ENCODE measurements around the gene MTG2. TPM values are rescaled to one million over a fixed set of nuclear protein-coding genes. Genes with fewer than 3 reads are reported as not detected.

MTG2 gene
- total and polyA plus RNA-seq, 2 of the 4 experiments (the other 2 are of a cell fraction): 11.5 to 25.2 TPM

GRCh38 chr20:62156592-62157386, 26.0 kb upstream of the MTG2 start:
- Histone ChIP-seq H4K91ac (ENCODE audit: insufficient read depth, low read depth, low read length) (no peak overlapping the region), H2BK5ac (ENCODE audit: low read depth, low read length, poor library complexity, severe bottlenecking) (no peak overlapping the region), H3K27me3 (ENCODE audit: control insufficient read depth, insufficient read depth, low read length) (no peaks in the 10 kb centered on the region), H2AFZ (replicated peaks; ENCODE audit: low read length, poor library complexity) (peak overlapping the region; percentile 62), H3K9me1 (ENCODE audit: insufficient read depth, low read length) (peaks cover 16% of the 10 kb centered on the region; the same call in 1 of the 2 replicates), H4K8ac (ENCODE audit: low read depth in 2 of 2, low read length in 2 of 2) (no peak overlapping the region), H3K18ac (ENCODE audit: low read depth, low read length) (no peak overlapping the region), H2AK5ac (ENCODE audit: low read depth, low read length) (no peak overlapping the region), H3K23ac (ENCODE audit: low read depth, low read length) (no peak overlapping the region), H2BK20ac (ENCODE audit: low read depth, low read length) (no peak overlapping the region), H3K4me1 (ENCODE audit: control insufficient read depth, insufficient read depth, low read length) (peaks cover 7% of the 10 kb centered on the region), H2BK120ac (ENCODE audit: low read depth, low read length) (no peak overlapping the region), H4K5ac (ENCODE audit: low read depth, low read length) (no peak overlapping the region), H3K9ac (ENCODE audit: low read depth, low read length) (no peak overlapping the region), H3K4ac (ENCODE audit: low read depth, low read length) (no peak overlapping the region), H2BK15ac (ENCODE audit: low read depth, low read length) (no peak overlapping the region), H3K4me3 (ENCODE audit: insufficient read depth, low read depth, low read length) (no peak overlapping the region), H3K14ac (replicated peaks; ENCODE audit: low read depth, low read length) (no peak overlapping the region), H3K79me1 (ENCODE audit: low read depth in 1 of 2, low read length in 2 of 2) (peaks cover 12 to 84% of the 10 kb centered on the region in 2 experiments), H3K27ac (ENCODE audit: insufficient read depth, low read length) (no peak overlapping the region), H3K4me2 (ENCODE audit: low read depth, low read length) (no peak overlapping the region), H2AK9ac (replicated peaks; ENCODE audit: low read depth, low read length, poor library complexity) (peak overlapping the region; percentile 63), H3K9me3 (ENCODE audit: control insufficient read depth, insufficient read depth, low read length) (no peaks in the 10 kb centered on the region), H4K20me1 (ENCODE audit: insufficient read depth, low read length) (peaks cover 77% of the 10 kb centered on the region), H3K56ac (ENCODE audit: extremely low read depth, insufficient read depth, low read length) (no peak overlapping the region), H3K36me3 (ENCODE audit: control insufficient read depth, insufficient read depth, low read length) (peaks cover 29% of the 10 kb centered on the region)
- ATAC-seq (ENCODE audit: low read depth) (peak; percentile 89), DNase-seq (peak; percentile 19)
- WGBS, 2 experiments (ENCODE audit: extremely low coverage in 2 of 2, insufficient read length in 1 of 2): 90% methylated on average over 11 of the region's 24 CpGs; no CpG with 5 or more reads in 1 of the 2 experiments
- CTCF ChIA-PET: no interaction called here
- POLR2A ChIA-PET (ENCODE audit: unreplicated experiment): no interaction called here
- in situ Hi-C loops (cut with MboI; ENCODE audit: low sequenced_read_pairs) (no loop called here), intact Hi-C loops (cut with micrococcal nuclease) (no loop called here), dilution Hi-C loops (cut with HindIII; ENCODE audit: low sequenced_read_pairs, unreplicated experiment) (no loop called here)
- BruUV-seq (replicated peaks): no TSS peak
- TF ChIP-seq MAFK (IDR thresholded peaks at IDR 0.05; ENCODE audit: low read depth, low read length) (no peak), CEBPB (IDR thresholded peaks at IDR 0.05; ENCODE audit: low read depth, low read length) (no peak), MAZ (IDR thresholded peaks at IDR 0.05; ENCODE audit: borderline replicate concordance, low read depth, low read length) (no peak), NFE2L2 (IDR thresholded peaks at IDR 0.05; ENCODE audit: low read depth, low read length) (no peak), POLR2A (IDR thresholded peaks at IDR 0.05; ENCODE audit: low read depth, low read length) (no peak), CHD1 (IDR thresholded peaks at IDR 0.05; ENCODE audit: low read depth, low read length) (no peak), FOS (IDR thresholded peaks at IDR 0.05; ENCODE audit: low read depth, low read length) (no peak), SMC3 (IDR thresholded peaks at IDR 0.05; ENCODE audit: low read depth, low read length) (peak; percentile 58), RCOR1 (IDR thresholded peaks at IDR 0.05; ENCODE audit: insufficient replicate concordance, low read length) (no peak), USF2 (IDR thresholded peaks at IDR 0.05; ENCODE audit: low read depth, low read length) (no peak), RFX5 (IDR thresholded peaks at IDR 0.05; ENCODE audit: low read depth, low read length) (no peak), RAD21 (IDR thresholded peaks at IDR 0.05; ENCODE audit: low read length) (peak; percentile 48), BHLHE40 (IDR thresholded peaks at IDR 0.05; ENCODE audit: low read depth, low read length) (no peak)
- TF ChIP-seq, protein P1, sequence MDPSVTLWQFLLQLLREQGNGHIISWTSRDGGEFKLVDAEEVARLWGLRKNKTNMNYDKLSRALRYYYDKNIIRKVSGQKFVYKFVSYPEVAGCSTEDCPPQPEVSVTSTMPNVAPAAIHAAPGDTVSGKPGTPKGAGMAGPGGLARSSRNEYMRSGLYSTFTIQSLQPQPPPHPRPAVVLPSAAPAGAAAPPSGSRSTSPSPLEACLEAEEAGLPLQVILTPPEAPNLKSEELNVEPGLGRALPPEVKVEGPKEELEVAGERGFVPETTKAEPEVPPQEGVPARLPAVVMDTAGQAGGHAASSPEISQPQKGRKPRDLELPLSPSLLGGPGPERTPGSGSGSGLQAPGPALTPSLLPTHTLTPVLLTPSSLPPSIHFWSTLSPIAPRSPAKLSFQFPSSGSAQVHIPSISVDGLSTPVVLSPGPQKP (IDR thresholded peaks at IDR 0.05; ENCODE audit: borderline replicate concordance, low read depth, low read length): no peak
- TF ChIP-seq, protein P2, sequence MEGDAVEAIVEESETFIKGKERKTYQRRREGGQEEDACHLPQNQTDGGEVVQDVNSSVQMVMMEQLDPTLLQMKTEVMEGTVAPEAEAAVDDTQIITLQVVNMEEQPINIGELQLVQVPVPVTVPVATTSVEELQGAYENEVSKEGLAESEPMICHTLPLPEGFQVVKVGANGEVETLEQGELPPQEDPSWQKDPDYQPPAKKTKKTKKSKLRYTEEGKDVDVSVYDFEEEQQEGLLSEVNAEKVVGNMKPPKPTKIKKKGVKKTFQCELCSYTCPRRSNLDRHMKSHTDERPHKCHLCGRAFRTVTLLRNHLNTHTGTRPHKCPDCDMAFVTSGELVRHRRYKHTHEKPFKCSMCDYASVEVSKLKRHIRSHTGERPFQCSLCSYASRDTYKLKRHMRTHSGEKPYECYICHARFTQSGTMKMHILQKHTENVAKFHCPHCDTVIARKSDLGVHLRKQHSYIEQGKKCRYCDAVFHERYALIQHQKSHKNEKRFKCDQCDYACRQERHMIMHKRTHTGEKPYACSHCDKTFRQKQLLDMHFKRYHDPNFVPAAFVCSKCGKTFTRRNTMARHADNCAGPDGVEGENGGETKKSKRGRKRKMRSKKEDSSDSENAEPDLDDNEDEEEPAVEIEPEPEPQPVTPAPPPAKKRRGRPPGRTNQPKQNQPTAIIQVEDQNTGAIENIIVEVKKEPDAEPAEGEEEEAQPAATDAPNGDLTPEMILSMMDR (conservative IDR thresholded peaks at IDR 0.05; ENCODE audit: low read depth, low read length): peak; percentile 60

All from IMR-90 (cell line).